GM18505 (cell line): Measurements from ENCODE around the gene BLVRB.
A peak's percentile ranks its signal among the peaks of the same experiment; 100 is the strongest.
"Not testable (repeated sequence)": the region's sequence is repeated elsewhere in the genome, so short reads cannot be mapped to it uniquely, and the experiment has no call there.

ENCODE experiments used
- ATAC-seq: cut with Tn5 transposase; IDR thresholded peaks from one replicate; pipeline ENCODE4 v1.9.1; 2021; ENCODE audit not compliant: unreplicated experiment
- POLR2A ChIP-seq: IDR thresholded peaks from 4 replicates; pipeline ENCODE4 v1.6.1; 2011; ENCODE audit warnings: borderline replicate concordance; ENCODE audit not compliant: insufficient read depth, insufficient read length; ENCODE audit errors: extremely low read depth

Gene BLVRB

DNA sequence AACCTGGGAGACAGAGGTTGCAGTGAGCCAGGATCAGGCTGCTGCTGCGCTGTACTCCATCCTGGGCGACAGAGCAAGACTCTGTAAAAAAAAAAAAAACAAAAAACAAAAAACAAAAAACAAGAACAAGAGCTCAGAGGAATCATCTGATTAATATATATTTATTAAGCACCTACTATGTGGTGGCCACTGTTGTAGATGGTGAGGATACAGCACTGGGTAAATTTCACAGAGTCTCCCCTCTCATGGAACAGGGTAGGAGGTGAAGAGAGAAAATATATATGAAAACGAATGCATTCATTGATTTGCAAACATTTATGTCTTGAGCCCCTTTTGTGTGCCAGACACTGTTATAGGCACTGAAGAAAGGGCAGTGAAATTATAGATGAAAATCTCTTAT is 33.8 kb downstream of the BLVRB start:
- no peak for ATAC-seq
- TF ChIP-seq POLR2A = no peak

GRCh38 chr19:40430242-40430641 is 35.3 kb downstream of the BLVRB start:
- not testable (repeated sequence) for ATAC-seq

- not testable (repeated sequence) for ATAC-seq
Observed at GRCh38 chr19:40428197-40428596, 37.3 kb downstream of the BLVRB start.

GRCh38 chr19:40425450-40426287 is 39.9 kb downstream of the BLVRB start, which contains the start of gene SERTAD1:
Gene SERTAD1, minus strand, starts transcription at chr19:40425992. Its CDS starts 2,446 bp downstream, at chr19:40423546.
- ATAC-seq = peak; percentile 82

GRCh38 chr19:40424637-40425449 is 40.7 kb downstream of the BLVRB start:
- no peak for ATAC-seq

More at GRCh38 chr19:40425450-40426287, 39.9 kb downstream of the BLVRB start, which contains the start of gene SERTAD1:
- TF ChIP-seq POLR2A = peak; percentile 99

DNA sequence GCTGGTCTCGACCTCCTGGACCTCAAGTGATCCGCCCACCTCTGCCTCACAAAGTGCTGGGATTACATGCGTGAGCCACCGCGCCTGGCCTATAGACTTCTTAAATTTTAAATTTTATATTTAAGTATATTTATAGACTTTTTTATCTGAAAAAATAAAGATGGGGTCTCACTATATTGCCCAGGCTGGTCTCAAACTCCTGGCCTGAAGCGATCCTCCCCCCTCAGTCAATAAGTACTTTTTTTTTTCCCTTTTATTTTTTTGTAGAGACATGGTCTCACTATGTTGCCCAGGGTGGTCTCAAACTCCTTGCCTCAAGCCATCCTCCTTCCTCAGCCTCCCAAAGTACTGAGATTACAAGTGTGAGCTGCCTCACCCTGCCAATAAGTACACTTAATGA is 41.6 kb downstream of the BLVRB start:
- no peak for TF ChIP-seq POLR2A
- no peak for ATAC-seq

More at GRCh38 chr19:40424637-40425449, 40.7 kb downstream of the BLVRB start:
- TF ChIP-seq POLR2A = no peak

- TF ChIP-seq POLR2A = no peak
- no peak for ATAC-seq
Observed at GRCh38 chr19:40422748-40423566, 42.6 kb downstream of the BLVRB start.

DNA sequence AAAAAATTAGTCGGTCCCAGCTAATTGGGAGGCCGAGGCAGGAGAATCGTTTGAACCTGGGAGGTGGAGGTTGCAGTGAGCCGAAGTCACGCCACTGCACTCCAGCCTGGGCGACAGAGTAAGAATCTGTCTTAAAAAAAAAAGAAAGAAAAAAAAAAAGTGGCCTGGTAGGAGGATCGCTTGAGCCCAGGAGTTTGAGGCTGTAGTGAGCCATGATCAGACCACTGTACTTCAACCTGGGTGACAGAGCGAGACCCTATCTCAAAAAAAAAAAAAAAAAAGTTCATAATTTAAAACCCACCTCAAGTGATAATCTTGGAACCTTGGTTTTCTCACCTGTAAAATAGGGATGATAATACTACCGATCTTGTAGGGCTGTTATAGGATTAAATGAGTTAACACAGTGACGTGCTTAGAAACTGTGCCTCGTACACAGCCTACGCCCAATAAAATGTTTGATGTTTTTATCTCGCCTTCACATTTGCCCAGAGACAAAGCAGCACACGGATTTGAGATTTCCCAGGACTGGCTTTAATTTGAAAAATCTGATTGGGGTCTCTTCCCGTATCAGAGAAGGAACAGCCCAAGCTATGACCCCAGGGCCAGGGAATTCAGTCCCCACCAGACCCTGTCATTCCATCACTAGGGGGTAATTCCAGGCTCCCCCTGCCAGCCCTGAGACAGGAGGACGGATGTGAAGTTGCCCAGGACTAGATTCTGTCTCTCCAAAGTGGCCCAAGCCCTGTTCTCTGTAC is 43.4 kb downstream of the BLVRB start:
- TF ChIP-seq POLR2A = no peak
- no peak for ATAC-seq

DNA sequence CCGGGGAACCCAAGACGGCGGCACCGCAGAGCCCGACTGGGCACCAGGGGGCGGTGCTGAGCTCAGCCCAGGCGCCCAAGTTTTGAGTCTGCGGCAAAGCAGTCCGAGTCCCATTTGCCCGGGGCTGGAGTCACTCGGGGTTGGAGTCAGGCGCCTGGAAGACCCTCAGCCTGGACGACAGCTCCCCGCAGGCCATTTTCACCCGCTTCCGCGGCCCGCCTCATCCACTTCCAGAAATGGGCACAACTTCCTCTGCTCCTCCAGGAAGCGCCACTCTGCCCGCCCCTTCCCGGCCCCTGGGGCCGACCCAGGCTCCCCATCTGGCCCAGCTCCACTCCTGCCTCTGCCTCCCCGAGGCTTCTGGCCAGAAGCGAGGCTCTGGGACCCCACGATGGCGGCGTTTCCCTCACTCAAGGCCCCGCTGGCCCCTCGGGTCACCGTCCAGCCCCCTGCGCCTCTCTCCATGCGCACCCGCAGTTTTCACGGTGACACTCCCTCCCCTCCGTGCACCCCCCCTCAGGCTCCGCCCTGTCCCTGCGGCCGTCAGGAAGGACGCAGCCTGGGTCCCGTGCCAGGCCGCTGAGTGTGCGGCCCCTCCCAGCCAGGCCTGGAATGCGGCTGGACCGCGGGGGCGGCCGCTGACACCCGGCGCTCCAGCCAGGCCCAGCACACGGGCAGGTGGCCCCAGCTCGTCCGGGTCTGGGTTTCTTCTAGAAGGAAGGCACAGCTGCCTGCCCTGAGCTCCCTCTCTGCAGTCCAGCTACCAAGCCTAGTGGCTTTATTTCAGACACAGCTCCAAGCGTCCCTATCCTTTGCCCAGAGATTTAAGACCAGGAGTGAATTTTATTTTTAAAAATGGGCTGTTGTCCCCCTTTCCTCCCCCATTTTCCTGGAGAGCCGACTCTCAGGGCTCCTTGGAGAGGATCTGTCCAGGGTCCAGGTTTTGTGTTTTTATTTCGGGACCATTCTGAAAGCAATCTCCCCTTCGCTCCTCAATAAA is 44.5 kb downstream of the BLVRB start:
- TF ChIP-seq POLR2A = peak; percentile 87
- ATAC-seq = no peak

DNA sequence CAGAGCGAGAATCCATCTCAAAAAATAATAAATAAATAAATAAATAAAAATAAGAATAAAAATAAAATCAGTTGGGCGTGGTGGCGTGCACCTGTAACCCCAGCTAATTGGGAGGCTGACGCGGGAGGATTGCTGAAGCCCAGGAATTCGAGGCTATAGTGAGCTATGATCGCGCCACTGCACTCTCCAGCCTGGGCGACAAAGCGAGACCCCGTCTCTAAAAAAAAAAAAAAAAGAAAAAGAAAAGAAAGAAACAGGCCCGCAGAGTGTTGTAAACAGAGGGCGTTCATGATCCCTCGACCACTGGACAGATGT is 45.1 kb downstream of the BLVRB start:
- no peak for ATAC-seq

GRCh38 chr19:40419780-40420179 is 45.8 kb downstream of the BLVRB start:
- TF ChIP-seq POLR2A = no peak
- no peak for ATAC-seq

More for the DNA sequence above, 45.1 kb downstream of the BLVRB start:
- no peak for TF ChIP-seq POLR2A
